NAMALWA (cell line): ENCODE measurements around the gene PROX2.

Experiments used
- DNase-seq: peaks from one replicate; pipeline ENCODE4 v3.0.0-alpha.2; 2015; ENCODE audit warnings: low spot score

PROX2 gene

DNA sequence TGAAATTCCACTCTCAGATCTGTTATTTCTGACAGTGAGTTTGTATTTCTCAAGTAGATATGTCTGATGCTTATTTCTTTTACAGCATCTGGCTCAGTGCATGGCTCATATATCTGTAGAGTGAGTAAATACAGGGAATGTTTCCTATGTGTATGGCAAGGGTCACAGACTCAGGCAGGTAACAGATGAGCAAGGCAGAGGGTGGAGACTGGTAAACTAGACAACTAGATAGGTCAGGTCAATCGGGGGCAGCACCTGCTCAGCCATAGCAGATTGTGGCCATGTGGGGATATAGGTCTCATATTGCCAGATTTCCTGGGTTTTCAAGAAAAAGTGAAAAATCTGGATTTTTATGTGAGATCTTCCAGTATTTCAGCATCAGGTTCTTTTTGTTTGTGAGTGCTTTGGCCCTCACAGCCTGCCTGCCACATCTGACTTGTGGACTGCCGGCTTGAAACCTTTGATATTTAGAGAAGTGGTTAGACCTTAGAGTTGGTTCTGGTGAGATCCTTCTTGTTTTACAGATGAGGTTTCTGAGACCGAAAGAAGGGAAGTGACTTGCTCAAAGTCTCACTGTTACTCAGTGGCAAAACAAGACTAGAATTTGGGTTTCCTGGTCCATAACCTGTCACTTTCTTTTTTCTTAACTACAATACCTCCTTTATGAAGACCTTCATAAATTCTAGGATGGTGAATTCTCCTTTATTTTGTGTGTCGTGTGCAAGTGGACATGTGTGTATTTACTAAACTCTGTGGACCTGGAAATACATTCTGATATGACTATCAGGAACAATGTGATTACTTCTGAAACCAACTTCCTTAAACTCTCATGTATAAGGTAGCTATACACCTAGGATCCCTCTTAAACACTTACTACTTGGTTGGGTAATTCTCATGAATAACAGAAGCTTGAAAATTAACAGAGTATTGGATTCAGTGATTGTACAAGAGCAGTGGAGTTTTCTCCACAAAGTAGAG lies 34.4 kb downstream of the PROX2 start:
- DNase-seq, result no peak

DNA sequence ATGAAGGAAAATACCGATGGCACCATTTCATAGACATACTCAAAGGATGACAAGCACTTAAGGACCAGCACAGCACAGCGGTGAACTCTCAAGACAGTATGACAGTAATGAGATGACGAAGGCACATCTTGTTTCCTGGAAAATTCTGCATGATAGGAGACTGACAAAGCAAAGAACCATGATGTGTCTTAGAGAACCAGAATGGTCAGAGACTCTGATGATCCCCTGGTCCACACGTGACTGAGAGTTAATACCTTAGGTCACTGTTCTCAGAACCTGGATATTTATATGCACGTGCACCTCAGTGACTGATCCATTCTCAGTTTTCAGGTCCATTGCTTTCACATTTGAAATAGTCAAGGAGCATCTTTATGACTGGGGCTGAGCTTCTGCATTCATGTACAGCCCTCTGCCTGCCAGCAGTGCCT lies 35.3 kb downstream of the PROX2 start:
- DNase-seq, result no peak

DNA sequence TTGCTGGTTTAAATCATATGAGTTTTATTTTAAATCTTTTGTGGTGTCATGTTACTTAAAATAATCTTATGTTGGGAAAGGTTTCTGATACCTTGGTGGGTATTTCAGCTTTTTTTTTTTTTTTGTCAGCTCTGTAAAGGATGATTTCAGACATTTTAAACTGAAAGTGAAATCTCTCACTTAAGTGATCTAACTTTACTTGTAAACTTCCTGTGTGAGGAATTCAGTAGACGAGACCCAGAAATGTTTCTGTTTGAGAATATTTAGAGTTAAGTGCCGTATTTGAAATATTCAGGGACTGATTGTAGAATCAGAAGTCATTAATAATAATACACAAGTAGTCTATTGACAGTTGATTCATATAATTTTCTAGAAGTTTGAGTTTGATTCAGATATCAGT lies 37.8 kb downstream of the PROX2 start:
- no peak for DNase-seq

DNA sequence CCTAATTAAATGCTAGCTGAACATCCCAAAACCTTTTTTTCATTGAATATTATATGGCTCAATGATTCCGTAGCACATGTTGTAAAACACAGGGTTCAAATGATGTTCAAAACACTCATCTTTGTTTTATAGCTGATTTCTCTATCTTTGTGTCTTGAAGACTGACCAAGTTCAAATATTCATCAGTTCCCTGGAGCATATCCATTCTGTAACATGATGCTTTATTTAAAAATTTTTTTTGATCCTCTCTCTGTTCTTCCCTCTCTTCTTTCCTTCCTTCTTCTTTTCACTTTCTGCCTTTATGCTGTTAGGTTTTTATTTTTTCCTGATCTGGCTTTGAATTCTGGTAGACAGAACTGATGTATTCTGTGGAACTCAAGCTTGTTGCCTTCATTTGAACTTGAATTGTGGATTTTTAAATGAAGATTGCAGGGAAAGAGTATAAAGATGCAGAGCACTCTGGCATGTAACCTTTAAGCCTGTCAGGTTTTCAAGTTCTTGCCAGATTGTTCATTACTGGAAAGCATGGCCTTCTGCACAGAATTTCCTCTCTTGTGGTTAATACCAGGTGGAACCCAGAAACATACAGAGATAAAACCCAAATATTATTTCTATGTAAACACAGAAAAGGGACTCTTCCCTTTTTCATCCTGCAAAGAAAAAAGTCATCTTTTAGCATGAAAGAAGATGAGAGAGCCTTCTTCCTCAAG lies 39.5 kb downstream of the PROX2 start:
- no peak for DNase-seq

DNA sequence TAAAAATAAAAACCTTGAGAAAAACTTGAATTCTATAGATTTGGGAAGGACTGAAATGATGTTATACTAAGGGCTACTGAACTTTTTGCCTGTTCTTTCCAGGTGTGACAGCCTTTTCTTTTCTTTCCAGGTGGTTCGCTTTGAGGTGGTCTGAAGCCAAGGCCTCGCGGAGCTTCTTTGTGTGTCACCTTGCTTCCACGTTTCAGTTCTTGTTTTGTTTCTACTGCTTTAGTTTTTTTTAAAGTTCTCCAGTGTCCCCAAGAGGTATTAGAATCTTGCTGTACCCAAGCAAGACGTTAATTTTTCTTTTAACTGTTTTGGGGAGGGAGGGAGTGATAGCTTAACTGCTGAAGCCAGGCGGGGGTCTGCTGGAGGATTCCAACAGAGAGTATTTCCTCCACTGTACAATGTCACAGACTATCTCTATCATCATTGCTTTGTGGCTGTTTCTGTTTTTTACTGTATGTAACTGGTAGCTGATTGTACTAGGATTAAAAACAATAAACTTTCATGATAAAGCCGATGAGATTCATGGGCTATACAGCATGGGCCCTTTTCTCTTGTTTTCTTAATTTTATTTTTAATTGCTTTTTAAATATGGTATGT lies 40.2 kb downstream of the PROX2 start:
- DNase-seq, result no peak

DNA sequence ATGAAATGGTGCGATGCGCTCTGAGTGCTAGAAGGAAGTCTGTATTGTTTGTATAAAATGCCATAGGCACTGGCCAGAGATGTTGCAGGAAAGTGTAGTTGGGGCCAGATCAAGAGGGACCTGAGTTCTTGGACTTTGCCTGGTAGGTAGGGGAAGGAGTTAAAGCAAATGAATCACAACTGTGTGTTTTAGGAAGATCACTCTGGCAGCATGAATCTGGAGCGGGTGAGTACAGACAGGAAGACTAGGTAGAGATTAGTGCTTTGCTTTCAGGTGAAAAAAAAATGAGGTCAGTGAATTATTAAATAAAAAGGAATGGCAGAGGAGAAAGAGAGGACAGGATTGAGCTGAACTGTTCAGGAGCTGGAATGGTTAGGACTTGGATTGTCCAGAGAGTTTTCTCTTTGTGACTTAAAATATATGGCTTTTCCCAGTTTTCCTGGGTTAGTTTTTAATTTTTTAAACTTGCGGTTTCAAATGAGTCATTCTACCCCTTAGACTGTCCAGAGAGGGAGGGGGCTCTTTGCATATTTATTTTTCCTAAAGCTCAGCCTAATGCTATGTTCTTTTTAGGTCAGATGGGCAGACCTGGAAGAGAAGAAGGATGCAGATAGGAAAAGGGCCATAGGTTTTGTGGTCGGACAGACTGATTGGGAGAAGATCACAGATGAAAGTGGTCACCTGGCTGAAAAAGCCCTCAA lies 41.1 kb downstream of the PROX2 start:
- DNase-seq, result no peak

DNA sequence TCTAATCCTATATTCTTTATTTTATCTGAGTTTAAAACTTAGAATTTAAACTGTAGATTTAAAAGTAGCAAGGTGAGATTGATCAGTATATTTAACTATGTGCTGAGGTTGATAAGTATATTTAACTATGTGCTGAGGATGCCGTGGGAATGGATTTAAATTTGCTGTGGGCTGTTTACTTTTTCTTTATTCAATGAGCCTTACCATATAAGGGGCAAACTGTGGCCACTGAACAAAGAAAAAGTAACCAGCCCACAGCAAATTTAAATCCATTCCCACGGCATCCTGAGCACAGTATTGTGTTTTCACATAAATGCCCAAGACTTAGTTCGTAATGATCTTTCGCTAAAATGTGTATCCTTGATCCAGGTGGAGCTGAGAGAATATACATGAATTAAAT lies 43.1 kb downstream of the PROX2 start:
- DNase-seq, result no peak

DNA sequence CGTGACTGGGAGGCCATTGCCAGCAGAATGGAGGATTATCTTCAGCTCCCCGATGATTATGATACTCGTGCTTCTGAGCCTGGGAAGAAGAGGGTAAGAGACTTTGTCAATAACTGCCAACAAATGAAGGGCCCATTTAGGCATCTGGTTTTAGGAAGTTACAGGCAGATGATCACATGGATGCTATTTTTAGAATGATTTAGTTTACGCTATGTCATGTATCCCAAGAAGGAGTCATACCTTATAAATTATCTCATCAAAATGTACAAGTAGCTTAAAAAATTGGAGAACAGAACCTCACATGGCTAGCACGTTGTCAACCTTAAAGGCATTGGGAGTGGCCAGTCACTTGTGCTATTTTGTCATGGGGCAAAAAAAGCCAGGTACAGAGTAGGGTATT lies 46.7 kb downstream of the PROX2 start:
- DNase-seq, result no peak

DNA sequence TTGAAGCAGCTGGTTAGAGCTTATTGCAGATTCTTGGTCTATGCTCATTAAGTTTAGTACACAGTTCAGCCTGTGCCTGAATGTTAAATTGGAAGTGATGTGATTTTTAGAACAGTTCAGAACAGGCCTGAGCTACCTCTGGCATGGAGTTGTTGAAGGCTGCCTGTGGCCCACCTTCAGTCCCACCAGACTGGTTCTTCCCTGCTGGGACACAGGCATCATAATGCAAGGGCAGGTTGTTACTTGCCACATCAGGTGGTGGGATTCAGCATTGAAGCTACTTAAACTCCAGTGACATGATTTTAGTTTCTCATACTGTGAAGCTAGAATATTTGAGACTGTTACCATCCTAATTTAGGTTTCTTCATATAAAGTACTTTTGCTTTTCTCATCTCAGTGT lies 49.4 kb downstream of the PROX2 start:
- no peak for DNase-seq
